HG03571 (cell line): ENCODE measurements around the gene IFNAR1.
A peak's percentile ranks its signal among the peaks of the same experiment; 100 is the strongest.

Experiments used
- ATAC-seq: cut with Tn5 transposase; IDR thresholded peaks from one replicate; pipeline ENCODE4 v1.9.1; 2021; ENCODE audit not compliant: unreplicated experiment

Gene IFNAR1

DNA sequence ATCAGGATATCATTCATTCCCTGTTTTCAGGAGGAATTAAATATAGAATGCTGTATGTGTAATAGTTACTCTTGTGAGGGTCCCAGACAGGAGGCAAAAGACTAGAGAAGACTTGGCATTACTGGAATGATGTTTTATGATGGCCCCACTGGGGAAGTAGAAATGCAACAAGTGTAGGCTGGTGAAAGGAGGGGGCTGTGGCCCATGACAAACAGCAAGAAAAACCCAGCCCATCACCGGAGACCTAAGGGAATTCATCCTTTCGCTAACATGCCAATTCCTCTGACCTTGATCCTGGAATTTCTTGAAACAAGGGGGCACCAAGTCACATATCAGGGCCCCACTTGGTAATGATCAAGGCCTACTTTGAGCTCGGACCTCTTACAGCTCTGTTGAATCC lies 72.9 kb downstream of the IFNAR1 start:
- ATAC-seq = no peak

DNA sequence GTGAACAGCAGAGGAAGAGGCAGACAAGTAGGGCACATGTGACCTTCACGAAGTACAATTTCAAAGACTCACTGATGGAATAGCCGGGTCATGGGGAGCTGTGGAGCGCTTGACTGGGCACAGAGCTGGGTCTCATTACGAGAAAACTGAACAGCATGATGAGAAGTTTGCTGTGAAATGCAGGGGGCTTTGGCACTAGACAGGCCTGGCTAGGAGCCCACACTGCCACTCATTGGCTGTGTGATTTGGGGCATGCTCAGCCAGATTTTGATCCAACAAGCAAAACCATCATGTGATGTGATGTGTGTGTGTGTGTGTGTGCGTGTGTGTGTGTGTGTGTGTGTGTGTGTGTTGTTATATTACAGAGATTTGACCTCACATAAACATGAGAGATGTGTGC lies 73.6 kb downstream of the IFNAR1 start:
- ATAC-seq = no peak

DNA sequence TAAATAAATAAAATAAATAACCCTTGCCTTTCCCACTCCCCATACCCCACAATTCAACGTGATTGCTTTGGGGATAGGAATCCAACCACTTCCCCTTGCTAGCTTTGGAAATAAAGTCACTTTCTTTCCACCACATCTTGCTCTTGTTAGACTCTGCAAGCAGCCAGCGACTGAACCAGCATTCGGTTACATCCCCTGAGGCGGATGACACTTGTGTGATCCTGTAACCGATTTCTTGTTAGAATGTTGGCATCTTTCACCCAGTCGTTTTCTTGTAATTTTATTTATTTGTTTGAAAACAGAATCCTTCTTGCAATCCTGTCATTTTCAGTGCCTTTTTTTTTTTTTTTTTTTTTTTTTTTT lies 76.8 kb downstream of the IFNAR1 start:
- ATAC-seq = no peak

DNA sequence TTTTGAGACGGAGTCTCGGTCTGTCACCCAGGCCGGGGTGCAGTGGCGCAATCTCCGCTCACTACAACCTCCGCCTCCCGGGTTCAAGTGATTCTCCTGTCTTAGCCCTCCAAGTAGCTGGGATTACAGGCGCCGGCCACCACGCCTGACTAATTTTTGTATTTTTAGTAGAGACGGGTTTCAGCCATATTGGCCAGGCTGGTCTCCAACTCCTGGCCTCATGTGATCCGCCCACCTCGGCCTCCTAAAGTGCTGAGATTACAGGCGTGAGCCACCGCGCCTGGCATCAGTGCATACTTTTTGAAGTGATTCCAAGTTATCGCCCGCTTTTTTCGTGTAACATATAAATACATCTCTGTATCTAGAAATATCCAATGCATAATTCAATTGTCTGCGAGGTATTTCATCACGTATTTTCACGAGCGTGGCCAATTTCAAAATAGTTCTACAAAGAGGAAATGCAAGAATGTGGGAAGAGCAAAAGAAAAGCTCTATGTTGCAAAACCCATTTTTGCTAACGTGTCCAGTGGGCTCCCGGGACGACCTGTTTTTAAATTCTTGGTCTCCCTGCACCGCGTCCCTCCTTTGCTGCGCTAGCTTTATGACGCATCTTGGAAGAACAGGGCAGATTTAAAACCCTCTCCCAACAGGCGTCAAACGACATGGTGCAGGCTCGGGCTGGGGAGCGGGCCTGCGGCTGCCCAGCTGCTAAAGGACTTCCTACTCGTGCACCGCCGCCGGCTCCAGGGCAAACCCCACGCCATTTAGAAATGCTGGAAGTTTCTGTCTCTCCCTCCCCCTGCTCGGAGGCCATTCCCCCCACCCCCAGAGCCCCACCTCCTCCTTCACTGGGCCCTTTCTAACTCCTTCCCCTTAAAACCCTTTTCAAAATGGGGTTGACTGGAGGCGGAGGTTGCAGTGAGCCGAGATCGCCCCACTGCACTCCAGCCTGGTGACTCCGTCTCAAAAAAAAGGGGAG lies 77.5 kb downstream of the IFNAR1 start:
- no peak for ATAC-seq

DNA sequence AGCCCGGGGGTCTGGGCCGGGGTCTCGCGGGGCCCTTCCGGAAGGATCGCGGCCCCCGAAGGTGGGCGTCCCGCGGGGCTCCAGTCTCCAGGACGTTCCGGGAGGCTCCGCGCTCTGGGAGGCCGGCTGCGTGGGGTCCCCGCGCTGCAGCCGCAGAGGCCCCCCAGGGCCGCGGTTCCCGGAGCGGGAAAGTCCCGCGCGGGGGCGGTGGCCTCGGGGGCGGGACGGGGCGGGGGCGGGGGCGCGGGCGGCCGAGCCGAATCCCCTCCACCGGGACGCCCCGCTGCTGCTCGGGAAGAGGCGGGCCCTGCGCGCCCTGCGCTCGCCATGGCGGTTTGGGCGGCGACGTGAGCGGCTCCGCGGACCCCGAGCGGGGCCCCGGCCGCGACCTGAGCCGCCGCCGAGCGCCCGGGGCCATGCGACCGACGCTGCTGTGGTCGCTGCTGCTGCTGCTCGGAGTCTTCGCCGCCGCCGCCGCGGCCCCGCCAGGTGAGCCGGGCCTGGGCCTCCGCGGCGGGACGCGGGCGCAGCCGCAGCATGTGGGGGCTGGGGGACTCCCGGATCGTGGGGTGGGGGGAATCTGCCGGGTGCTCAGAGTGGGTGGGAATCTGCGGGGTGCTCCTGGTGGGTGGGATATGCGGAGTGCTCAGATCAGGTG lies 78.5 kb downstream of the IFNAR1 start, which contains the start of gene IFNGR2:
Gene IFNGR2 (plus strand): TSS at position 286 of the 658 bp plus-strand sequence. CDS start 131 bp downstream, at position 417.
- peak; percentile 21 for ATAC-seq

DNA sequence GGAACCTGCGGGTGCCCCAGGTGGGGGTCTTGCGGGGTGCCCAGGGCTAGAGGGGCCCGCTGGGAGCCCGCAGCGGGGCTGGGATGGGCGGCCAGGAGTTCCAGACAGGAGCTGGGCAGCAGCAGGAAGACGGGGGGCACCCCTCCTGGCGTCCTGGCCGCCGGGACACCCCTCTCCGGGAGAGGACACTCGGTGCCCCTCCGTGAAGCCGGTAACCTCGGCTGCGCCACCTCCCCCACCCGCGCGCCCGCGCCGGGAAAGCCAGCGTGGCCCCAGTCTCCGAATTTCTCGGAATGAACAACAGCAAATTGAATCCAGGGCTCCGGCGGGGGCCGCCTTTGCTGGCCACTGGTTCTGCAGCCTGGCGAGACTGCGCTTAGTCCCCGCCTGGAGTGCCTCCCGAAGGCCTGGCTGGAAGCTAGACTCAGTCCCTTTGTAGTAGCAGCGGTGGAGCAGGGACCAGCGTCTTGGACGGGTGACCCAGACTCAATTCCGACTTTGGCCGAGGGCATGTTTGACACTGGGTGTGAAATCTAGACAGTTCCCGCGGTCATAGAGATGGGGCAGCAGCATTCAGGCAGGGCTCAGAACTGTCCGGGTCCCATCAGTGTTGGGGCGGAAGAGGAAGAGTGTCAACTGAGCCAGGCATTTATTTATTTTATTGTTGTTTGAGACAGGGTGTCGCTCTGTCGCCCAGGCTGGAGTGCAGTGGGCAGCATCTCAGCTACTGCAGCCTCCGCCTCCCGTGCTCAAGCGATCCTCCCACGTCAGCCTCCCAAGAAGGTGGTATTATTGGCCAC lies 79.2 kb downstream of the IFNAR1 start:
- ATAC-seq = peak; percentile 37

DNA sequence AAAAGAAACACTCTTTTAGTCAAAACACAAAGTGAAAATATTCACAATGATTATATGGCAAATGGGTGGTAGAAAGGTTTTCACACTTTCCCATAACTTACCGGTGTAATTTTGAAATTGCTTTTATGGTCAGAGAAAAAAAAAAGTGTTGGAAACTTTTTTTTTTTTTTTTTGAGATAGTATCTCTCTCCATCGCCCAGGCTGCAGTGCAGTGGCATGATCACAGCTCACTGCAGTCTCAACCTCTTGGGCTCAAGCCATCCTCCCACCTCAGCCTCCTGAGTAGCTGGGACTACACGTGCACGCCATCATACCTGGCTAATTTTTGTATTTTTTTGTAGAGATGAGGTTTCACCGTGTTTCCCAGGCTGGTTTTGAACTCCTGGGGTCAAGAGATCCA lies 81.7 kb downstream of the IFNAR1 start:
- no peak for ATAC-seq
